ENCODE data around the gene HCN3. TPM values are rescaled to one million over a fixed set of nuclear protein-coding genes. Genes with fewer than 3 reads are reported as not detected.

The HCN3 gene
- total RNA-seq, 1 experiment from 2014 or later, result 7.3 TPM

DNA sequence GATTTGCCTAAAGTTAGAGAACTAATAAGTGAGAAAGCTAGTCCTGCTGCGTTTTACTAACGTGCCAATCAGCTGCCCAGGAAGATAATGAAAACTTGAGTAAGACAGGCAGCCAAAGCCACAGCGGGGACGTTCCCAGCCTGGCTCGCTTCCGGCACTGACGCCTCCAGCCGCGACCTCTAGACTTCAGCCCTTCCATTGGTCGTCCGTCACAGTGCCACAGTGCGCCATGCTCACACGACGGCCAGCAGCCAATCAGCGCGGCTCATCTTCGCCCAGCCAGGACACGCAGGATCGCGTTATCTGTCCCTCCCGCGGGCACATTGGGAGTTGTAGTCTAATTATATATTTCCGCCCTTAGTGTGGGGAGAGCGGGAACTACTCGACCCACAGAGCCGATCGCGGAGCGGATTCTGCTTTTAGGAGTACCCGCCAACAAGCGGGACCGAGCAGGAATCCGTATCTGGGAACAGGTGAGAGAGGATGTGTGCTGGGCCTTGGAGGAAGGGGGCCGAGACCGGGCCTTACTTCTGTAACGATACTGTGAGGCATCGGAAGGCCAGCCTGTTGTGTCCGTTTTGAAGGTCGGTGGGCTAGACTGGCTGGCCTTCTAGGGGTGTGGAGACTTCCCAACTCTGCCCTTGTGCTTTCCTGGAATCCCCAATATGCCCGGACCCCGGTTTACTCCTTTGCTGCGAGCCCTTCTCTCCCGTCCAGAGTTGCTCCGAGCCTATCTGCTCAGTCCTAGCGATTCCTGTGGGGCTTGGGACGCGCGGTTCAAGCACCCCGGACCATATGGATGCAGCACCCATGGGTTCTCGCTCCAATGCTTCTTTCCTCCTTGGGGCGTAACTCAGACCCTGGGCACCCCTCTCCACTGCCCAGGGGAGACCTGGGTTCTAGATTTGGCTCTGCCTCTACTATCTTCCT lies 31.5 kb downstream of the HCN3 start, which contains the start of gene FDPS:
FDPS (plus strand) TSS at position 374 of the 930 bp plus-strand sequence. CDS start 924 bp downstream, outside the sequence.
- ChIA-PET POLR2A (interaction anchor here (0.5 to 1.3 kb wide), 7 partner anchors 13 to 113 kb away, joined by 3 to 6 read pairs (median 3); partner anchors contain the start of genes CLK2 and SCAMP3), CTCF (interaction anchor here (0.6 to 3.8 kb wide), 8 partner anchors 12 to 136 kb away, joined by 3 to 49 read pairs (median 8); partner anchors contain the start of genes HCN3, KRTCAP2 and RUSC1)
- H3K9me3 Mint-ChIP-seq, result no peaks in the 10 kb centered on the region
- peak; percentile 97 for ATAC-seq
- H3K36me3 Mint-ChIP-seq, result peaks cover 35% of the 10 kb centered on the region
- H3K4me1 Mint-ChIP-seq, result peaks cover 22% of the 10 kb centered on the region
- H3K27ac Mint-ChIP-seq, result peak within 1 kb of the TSS; percentile 99
- peak within 1 kb of the TSS; percentile 97 for H3K4me3 Mint-ChIP-seq
- H3K27me3 Mint-ChIP-seq (ENCODE audit: low read depth), result no peaks in the 10 kb centered on the region
- DNase-seq (ENCODE audit: low spot score), result peak; percentile 97
- TF ChIP-seq, protein P1, sequence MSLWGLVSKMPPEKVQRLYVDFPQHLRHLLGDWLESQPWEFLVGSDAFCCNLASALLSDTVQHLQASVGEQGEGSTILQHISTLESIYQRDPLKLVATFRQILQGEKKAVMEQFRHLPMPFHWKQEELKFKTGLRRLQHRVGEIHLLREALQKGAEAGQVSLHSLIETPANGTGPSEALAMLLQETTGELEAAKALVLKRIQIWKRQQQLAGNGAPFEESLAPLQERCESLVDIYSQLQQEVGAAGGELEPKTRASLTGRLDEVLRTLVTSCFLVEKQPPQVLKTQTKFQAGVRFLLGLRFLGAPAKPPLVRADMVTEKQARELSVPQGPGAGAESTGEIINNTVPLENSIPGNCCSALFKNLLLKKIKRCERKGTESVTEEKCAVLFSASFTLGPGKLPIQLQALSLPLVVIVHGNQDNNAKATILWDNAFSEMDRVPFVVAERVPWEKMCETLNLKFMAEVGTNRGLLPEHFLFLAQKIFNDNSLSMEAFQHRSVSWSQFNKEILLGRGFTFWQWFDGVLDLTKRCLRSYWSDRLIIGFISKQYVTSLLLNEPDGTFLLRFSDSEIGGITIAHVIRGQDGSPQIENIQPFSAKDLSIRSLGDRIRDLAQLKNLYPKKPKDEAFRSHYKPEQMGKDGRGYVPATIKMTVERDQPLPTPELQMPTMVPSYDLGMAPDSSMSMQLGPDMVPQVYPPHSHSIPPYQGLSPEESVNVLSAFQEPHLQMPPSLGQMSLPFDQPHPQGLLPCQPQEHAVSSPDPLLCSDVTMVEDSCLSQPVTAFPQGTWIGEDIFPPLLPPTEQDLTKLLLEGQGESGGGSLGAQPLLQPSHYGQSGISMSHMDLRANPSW (CRISPR knock-in tag; conservative IDR thresholded peaks at IDR 0.05; ENCODE audit: low read depth), result no peak
- TF ChIP-seq, protein P2, sequence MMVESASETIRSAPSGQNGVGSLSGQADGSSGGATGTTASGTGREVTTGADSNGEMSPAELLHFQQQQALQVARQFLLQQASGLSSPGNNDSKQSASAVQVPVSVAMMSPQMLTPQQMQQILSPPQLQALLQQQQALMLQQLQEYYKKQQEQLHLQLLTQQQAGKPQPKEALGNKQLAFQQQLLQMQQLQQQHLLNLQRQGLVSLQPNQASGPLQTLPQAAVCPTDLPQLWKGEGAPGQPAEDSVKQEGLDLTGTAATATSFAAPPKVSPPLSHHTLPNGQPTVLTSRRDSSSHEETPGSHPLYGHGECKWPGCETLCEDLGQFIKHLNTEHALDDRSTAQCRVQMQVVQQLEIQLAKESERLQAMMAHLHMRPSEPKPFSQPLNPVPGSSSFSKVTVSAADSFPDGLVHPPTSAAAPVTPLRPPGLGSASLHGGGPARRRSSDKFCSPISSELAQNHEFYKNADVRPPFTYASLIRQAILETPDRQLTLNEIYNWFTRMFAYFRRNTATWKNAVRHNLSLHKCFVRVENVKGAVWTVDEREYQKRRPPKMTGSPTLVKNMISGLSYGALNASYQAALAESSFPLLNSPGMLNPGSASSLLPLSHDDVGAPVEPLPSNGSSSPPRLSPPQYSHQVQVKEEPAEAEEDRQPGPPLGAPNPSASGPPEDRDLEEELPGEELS (CRISPR knock-in tag; IDR thresholded peaks at IDR 0.05), result no peak
- TF ChIP-seq, protein P3, sequence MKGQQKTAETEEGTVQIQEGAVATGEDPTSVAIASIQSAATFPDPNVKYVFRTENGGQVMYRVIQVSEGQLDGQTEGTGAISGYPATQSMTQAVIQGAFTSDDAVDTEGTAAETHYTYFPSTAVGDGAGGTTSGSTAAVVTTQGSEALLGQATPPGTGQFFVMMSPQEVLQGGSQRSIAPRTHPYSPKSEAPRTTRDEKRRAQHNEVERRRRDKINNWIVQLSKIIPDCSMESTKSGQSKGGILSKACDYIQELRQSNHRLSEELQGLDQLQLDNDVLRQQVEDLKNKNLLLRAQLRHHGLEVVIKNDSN (CRISPR knock-in tag; IDR thresholded peaks at IDR 0.05), result peak; percentile 85
- TF ChIP-seq TEAD1 (CRISPR knock-in tag; IDR thresholded peaks at IDR 0.05), result 0 out of 2 replicates have a peak, but pooled peaks have one; percentile 37
- TF ChIP-seq IRF2 (CRISPR knock-in tag; IDR thresholded peaks at IDR 0.05; ENCODE audit: borderline replicate concordance, low read depth), result no peak
- no peak for TF ChIP-seq NFATC4 (CRISPR knock-in tag; IDR thresholded peaks at IDR 0.05)
- TF ChIP-seq, protein P4, sequence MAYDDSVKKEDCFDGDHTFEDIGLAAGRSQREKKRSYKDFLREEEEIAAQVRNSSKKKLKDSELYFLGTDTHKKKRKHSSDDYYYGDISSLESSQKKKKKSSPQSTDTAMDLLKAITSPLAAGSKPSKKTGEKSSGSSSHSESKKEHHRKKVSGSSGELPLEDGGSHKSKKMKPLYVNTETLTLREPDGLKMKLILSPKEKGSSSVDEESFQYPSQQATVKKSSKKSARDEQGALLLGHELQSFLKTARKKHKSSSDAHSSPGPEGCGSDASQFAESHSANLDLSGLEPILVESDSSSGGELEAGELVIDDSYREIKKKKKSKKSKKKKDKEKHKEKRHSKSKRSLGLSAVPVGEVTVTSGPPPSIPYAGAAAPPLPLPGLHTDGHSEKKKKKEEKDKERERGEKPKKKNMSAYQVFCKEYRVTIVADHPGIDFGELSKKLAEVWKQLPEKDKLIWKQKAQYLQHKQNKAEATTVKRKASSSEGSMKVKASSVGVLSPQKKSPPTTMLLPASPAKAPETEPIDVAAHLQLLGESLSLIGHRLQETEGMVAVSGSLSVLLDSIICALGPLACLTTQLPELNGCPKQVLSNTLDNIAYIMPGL (CRISPR knock-in tag; IDR thresholded peaks at IDR 0.05), result no peak
- TF ChIP-seq ZBTB21 (CRISPR knock-in tag; IDR thresholded peaks at IDR 0.05; ENCODE audit: borderline replicate concordance), result no peak
- no peak for TF ChIP-seq RELA (CRISPR knock-in tag; IDR thresholded peaks at IDR 0.05; ENCODE audit: borderline replicate concordance)
- no peak for TF ChIP-seq MYBL2 (CRISPR knock-in tag; IDR thresholded peaks at IDR 0.05)
- no peak for TF ChIP-seq ZNF396 (CRISPR knock-in tag; IDR thresholded peaks at IDR 0.05; ENCODE audit: borderline replicate concordance)
- no peak for TF ChIP-seq GABPB1 (CRISPR knock-in tag; IDR thresholded peaks at IDR 0.05)
- TF ChIP-seq CREM (CRISPR knock-in tag; IDR thresholded peaks at IDR 0.05), result peak; percentile 93
- TF ChIP-seq NR2C2 (CRISPR knock-in tag; IDR thresholded peaks at IDR 0.05), result no peak
- peak; percentile 90 for TF ChIP-seq NFYB (CRISPR knock-in tag; conservative IDR thresholded peaks at IDR 0.05; ENCODE audit: low read depth)
- no peak for TF ChIP-seq ETV6 (CRISPR knock-in tag; IDR thresholded peaks at IDR 0.05)
- TF ChIP-seq TCF7 (CRISPR knock-in tag; IDR thresholded peaks at IDR 0.05; ENCODE audit: low read depth), result no peak
- TF ChIP-seq, protein P5, sequence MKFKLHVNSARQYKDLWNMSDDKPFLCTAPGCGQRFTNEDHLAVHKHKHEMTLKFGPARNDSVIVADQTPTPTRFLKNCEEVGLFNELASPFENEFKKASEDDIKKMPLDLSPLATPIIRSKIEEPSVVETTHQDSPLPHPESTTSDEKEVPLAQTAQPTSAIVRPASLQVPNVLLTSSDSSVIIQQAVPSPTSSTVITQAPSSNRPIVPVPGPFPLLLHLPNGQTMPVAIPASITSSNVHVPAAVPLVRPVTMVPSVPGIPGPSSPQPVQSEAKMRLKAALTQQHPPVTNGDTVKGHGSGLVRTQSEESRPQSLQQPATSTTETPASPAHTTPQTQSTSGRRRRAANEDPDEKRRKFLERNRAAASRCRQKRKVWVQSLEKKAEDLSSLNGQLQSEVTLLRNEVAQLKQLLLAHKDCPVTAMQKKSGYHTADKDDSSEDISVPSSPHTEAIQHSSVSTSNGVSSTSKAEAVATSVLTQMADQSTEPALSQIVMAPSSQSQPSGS (CRISPR knock-in tag; IDR thresholded peaks at IDR 0.05; ENCODE audit: borderline replicate concordance, low read depth), result no peak
- TF ChIP-seq, protein P6, sequence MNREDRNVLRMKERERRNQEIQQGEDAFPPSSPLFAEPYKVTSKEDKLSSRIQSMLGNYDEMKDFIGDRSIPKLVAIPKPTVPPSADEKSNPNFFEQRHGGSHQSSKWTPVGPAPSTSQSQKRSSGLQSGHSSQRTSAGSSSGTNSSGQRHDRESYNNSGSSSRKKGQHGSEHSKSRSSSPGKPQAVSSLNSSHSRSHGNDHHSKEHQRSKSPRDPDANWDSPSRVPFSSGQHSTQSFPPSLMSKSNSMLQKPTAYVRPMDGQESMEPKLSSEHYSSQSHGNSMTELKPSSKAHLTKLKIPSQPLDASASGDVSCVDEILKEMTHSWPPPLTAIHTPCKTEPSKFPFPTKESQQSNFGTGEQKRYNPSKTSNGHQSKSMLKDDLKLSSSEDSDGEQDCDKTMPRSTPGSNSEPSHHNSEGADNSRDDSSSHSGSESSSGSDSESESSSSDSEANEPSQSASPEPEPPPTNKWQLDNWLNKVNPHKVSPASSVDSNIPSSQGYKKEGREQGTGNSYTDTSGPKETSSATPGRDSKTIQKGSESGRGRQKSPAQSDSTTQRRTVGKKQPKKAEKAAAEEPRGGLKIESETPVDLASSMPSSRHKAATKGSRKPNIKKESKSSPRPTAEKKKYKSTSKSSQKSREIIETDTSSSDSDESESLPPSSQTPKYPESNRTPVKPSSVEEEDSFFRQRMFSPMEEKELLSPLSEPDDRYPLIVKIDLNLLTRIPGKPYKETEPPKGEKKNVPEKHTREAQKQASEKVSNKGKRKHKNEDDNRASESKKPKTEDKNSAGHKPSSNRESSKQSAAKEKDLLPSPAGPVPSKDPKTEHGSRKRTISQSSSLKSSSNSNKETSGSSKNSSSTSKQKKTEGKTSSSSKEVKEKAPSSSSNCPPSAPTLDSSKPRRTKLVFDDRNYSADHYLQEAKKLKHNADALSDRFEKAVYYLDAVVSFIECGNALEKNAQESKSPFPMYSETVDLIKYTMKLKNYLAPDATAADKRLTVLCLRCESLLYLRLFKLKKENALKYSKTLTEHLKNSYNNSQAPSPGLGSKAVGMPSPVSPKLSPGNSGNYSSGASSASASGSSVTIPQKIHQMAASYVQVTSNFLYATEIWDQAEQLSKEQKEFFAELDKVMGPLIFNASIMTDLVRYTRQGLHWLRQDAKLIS (CRISPR knock-in tag; IDR thresholded peaks at IDR 0.05; ENCODE audit: borderline replicate concordance), result no peak
- no peak for TF ChIP-seq NR1H2 (CRISPR knock-in tag; IDR thresholded peaks at IDR 0.05)
